SH-SY5Y (cell line): ENCODE measurements around the gene CCNA2.

ENCODE experiments used
- GATA2 ChIP-seq: IDR thresholded peaks from 2 replicates; pipeline ENCODE4 v1.6.1; 2011; ENCODE audit warnings: mild to moderate bottlenecking, low read depth, low read length
- GATA3 ChIP-seq: IDR thresholded peaks from 2 replicates; pipeline ENCODE4 v1.6.1; 2011; ENCODE audit warnings: low read depth, mild to moderate bottlenecking, low read length, moderate library complexity

The CCNA2 gene

GRCh38 chr4:121823505-121824170, at the start of gene CCNA2:
Gene CCNA2 (minus strand): TSS chr4:121823883. CDS start chr4:121823628, 255 bp downstream.
- TF ChIP-seq GATA3: no peak
- no peak for TF ChIP-seq GATA2

GRCh38 chr4:121869841-121870822, 46.4 kb upstream of the CCNA2 start, which contains the start of gene BBS7:
Gene BBS7 (minus strand): TSS chr4:121870474. CDS start chr4:121870313, 161 bp downstream.
- TF ChIP-seq GATA2 (no peak), GATA3 (no peak)

- TF ChIP-seq GATA3 (no peak), GATA2 (no peak)
Measured at GRCh38 chr4:121863799-121864198, 40.1 kb upstream of the CCNA2 start.

- TF ChIP-seq GATA2 (no peak), GATA3 (no peak)
Measured at GRCh38 chr4:121861426-121861825, 37.7 kb upstream of the CCNA2 start.

GRCh38 chr4:121860121-121860520, 36.4 kb upstream of the CCNA2 start:
- TF ChIP-seq GATA3 (no peak), GATA2 (no peak)

- TF ChIP-seq GATA3: no peak
- no peak for TF ChIP-seq GATA2
Measured at GRCh38 chr4:121851354-121851753, 27.7 kb upstream of the CCNA2 start.

- TF ChIP-seq GATA2: no peak
- no peak for TF ChIP-seq GATA3
Measured at GRCh38 chr4:121846662-121847061, 23.0 kb upstream of the CCNA2 start.

GRCh38 chr4:121842862-121843261, 19.2 kb upstream of the CCNA2 start:
- TF ChIP-seq GATA3 (no peak), GATA2 (no peak)

GRCh38 chr4:121838136-121838535, 14.5 kb upstream of the CCNA2 start:
- no peak for TF ChIP-seq GATA3
- TF ChIP-seq GATA2: no peak

GRCh38 chr4:121829511-121829910, 5.8 kb upstream of the CCNA2 start:
- TF ChIP-seq GATA2 (no peak), GATA3 (no peak)

- TF ChIP-seq GATA3 (no peak), GATA2 (no peak)
Measured at GRCh38 chr4:121827853-121828252, 4.2 kb upstream of the CCNA2 start.

- TF ChIP-seq GATA2: no peak
- TF ChIP-seq GATA3: no peak
Measured at GRCh38 chr4:121824950-121825349, 1.3 kb upstream of the CCNA2 start.

GRCh38 chr4:121824171-121824527, 466 bp upstream of the CCNA2 start:
- TF ChIP-seq GATA3 (no peak), GATA2 (no peak)

- TF ChIP-seq GATA2 (no peak), GATA3 (no peak)
Measured at GRCh38 chr4:121822796-121823504, 733 bp downstream of the CCNA2 start.
